ENCODE measurements around the gene PPFIA2. TPM values are rescaled to one million over a fixed set of nuclear protein-coding genes. Genes with fewer than 3 reads are reported as not detected.

PPFIA2 gene
- polyA plus RNA-seq, 1 of the 3 experiments (the other 2 are of a cell fraction), result not detected

DNA sequence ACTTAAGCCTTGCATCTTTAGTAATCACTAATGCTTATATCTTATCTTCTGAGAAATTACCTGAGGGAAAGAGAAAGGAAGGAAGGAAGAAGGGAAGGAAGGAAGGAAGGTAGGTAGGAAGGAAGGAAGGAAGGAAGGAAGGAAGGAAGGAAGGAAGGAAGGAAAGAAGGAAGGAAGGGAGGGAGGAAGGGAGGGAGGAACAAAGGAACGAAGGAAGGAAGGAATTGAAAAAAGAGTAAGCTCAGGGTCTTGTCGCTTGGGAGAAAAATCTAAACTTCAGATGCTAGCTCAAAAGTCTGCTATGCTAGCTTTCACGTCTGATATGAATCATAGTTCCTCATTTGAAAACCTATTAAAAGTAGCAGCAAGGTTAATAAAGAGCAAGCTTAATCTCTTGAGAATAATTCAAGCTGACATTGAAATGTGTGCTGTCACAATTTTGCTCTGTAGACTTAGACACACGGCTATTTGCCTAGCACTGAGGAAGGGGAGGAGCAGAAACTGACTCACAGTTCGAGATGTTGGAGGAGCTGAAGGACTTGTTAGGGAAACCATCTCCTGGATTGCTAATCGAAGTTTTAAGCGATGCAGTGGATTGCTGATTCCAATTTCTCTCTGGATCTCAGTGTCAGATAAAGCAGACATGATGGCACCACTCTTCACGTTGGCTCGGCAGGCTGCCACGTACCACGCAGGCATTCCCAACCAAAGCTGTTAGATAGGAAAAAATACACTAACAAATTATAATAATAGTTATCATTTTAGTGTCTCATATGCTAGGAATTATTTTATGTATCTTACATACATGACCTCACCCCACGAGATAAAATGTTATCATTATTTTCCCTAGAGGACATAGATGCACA is 464.6 kb downstream of the PPFIA2 start:
- ChIA-PET POLR2A (no interaction called here), CTCF (no interaction called here)
- Histone ChIP-seq H3K79me2 (ENCODE audit: insufficient read depth) (no peaks in the 10 kb centered on the region), H3K4me3 (ENCODE audit: low read depth in 2 of 2, low read length in 1 of 2) (no peak overlapping the region), H3K4me1 (ENCODE audit: control insufficient read depth in 1 of 2, insufficient read depth in 2 of 2, low read depth in 1 of 2, low read length in 1 of 2) (no peaks in the 10 kb centered on the region; a peak in 1 of 4 replicates), H2AFZ (ENCODE audit: low read depth) (peak overlapping the region; percentile 33; the same call in 1 of the 2 replicates), H3F3A (replicated peaks; ENCODE audit: insufficient read depth) (no peaks in the 10 kb centered on the region), H3K27ac (ENCODE audit: low read depth in 2 of 2, low read length in 1 of 2) (no peak overlapping the region), H3K4me2 (no peak overlapping the region), H4K20me1 (ENCODE audit: insufficient read depth) (no peaks in the 10 kb centered on the region), H3K9me3 (no peaks in the 10 kb centered on the region), H3K27me3 (ENCODE audit: insufficient read depth) (no peaks in the 10 kb centered on the region), H3K9ac (no peak overlapping the region), H3K36me3 (replicated peaks in 1 of 2; ENCODE audit: control insufficient read depth in 1 of 2, insufficient read depth in 2 of 2, low read length in 1 of 2) (no peaks in the 10 kb centered on the region), H3K9me2 (no peaks in the 10 kb centered on the region)
- no peak for TF ChIP-seq RFX5 (IDR thresholded peaks at IDR 0.05; ENCODE audit: low read length)
- TF ChIP-seq JUND (IDR thresholded peaks at IDR 0.05), result no peak
- TF ChIP-seq, protein P1, sequence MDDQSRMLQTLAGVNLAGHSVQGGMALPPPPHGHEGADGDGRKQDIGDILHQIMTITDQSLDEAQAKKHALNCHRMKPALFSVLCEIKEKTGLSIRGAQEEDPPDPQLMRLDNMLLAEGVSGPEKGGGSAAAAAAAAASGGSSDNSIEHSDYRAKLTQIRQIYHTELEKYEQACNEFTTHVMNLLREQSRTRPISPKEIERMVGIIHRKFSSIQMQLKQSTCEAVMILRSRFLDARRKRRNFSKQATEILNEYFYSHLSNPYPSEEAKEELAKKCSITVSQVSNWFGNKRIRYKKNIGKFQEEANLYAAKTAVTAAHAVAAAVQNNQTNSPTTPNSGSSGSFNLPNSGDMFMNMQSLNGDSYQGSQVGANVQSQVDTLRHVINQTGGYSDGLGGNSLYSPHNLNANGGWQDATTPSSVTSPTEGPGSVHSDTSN (IDR thresholded peaks at IDR 0.05), result peak; percentile 37
- 11% methylated on average over 12 of the region's 12 CpGs for WGBS (ENCODE audit: low lambda C conversion rate)
- no peak for DNase-seq

GRCh38 chr12:81288651-81289050 is 470.5 kb downstream of the PPFIA2 start:
- no peaks in the 10 kb centered on the region for H3K9me2 ChIP-seq
- no peak overlapping the region for H2AFZ ChIP-seq (ENCODE audit: low read depth)
- ChIA-PET CTCF (no interaction called here), POLR2A (no interaction called here)
- H3K4me2 ChIP-seq, result no peak overlapping the region
- no peaks in the 10 kb centered on the region for H4K20me1 ChIP-seq (ENCODE audit: insufficient read depth)
- no peaks in the 10 kb centered on the region for H3K4me1 ChIP-seq (ENCODE audit: control insufficient read depth in 1 of 2, insufficient read depth in 2 of 2, low read depth in 1 of 2, low read length in 1 of 2)
- no peaks in the 10 kb centered on the region for H3K36me3 ChIP-seq (replicated peaks in 1 of 2; ENCODE audit: control insufficient read depth in 1 of 2, insufficient read depth in 2 of 2, low read length in 1 of 2)
- no peaks in the 10 kb centered on the region for H3K9me3 ChIP-seq
- H3K79me2 ChIP-seq (ENCODE audit: insufficient read depth), result no peaks in the 10 kb centered on the region
- H3K4me3 ChIP-seq (ENCODE audit: low read depth in 2 of 2, low read length in 1 of 2), result no peak overlapping the region
- no peak overlapping the region for H3K27ac ChIP-seq (ENCODE audit: low read depth in 2 of 2, low read length in 1 of 2)
- no peaks in the 10 kb centered on the region for H3F3A ChIP-seq (replicated peaks; ENCODE audit: insufficient read depth)
- no peak overlapping the region for H3K9ac ChIP-seq
- no peak for DNase-seq
- H3K27me3 ChIP-seq (ENCODE audit: insufficient read depth), result no peaks in the 10 kb centered on the region
- TF ChIP-seq EZH2phosphoT487 (IDR thresholded peaks at IDR 0.05; ENCODE audit: borderline replicate concordance, low read depth) (no peak), MEF2A (IDR thresholded peaks at IDR 0.05; ENCODE audit: borderline replicate concordance, low read depth) (no peak), CTCF (IDR thresholded peaks at IDR 0.05) (no peak), ZBTB33 (IDR thresholded peaks at IDR 0.05; ENCODE audit: borderline replicate concordance, low read depth) (no peak), USF2 (IDR thresholded peaks at IDR 0.05; ENCODE audit: borderline replicate concordance, low read depth, low read length) (no peak), RCOR1 (IDR thresholded peaks at IDR 0.05; ENCODE audit: low read length) (no peak), GATA2 (CRISPR knock-in tag; IDR thresholded peaks at IDR 0.05) (no peak), MXI1 (IDR thresholded peaks at IDR 0.05; ENCODE audit: low read depth, low read length) (no peak), SIN3A (IDR thresholded peaks at IDR 0.05; ENCODE audit: borderline replicate concordance, low read depth, low read length) (no peak)
- TF ChIP-seq, protein P1 (IDR thresholded peaks at IDR 0.05), result no peak
- TF ChIP-seq, protein P2, sequence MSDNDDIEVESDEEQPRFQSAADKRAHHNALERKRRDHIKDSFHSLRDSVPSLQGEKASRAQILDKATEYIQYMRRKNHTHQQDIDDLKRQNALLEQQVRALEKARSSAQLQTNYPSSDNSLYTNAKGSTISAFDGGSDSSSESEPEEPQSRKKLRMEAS (IDR thresholded peaks at IDR 0.05; ENCODE audit: low read depth), result no peak
- TF ChIP-seq, protein P3, sequence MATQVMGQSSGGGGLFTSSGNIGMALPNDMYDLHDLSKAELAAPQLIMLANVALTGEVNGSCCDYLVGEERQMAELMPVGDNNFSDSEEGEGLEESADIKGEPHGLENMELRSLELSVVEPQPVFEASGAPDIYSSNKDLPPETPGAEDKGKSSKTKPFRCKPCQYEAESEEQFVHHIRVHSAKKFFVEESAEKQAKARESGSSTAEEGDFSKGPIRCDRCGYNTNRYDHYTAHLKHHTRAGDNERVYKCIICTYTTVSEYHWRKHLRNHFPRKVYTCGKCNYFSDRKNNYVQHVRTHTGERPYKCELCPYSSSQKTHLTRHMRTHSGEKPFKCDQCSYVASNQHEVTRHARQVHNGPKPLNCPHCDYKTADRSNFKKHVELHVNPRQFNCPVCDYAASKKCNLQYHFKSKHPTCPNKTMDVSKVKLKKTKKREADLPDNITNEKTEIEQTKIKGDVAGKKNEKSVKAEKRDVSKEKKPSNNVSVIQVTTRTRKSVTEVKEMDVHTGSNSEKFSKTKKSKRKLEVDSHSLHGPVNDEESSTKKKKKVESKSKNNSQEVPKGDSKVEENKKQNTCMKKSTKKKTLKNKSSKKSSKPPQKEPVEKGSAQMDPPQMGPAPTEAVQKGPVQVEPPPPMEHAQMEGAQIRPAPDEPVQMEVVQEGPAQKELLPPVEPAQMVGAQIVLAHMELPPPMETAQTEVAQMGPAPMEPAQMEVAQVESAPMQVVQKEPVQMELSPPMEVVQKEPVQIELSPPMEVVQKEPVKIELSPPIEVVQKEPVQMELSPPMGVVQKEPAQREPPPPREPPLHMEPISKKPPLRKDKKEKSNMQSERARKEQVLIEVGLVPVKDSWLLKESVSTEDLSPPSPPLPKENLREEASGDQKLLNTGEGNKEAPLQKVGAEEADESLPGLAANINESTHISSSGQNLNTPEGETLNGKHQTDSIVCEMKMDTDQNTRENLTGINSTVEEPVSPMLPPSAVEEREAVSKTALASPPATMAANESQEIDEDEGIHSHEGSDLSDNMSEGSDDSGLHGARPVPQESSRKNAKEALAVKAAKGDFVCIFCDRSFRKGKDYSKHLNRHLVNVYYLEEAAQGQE (IDR thresholded peaks at IDR 0.05; ENCODE audit: low read depth, low read length), result no peak
